Adipose tissue (tissue), 3 donors: Measurements from ENCODE around the gene SNCA. TPM values are rescaled to one million over a fixed set of nuclear protein-coding genes. Genes with fewer than 3 reads are reported as not detected.

Source experiments
- H3K27ac ChIP-seq: one replicate; pipeline ENCODE4 v1.5.1; 2013; ENCODE audit warnings: low read depth, low read length
- WGBS, 3 donors: extraction: QIAGEN DNeasy Blood & Tissue Kit; methylation state at CpG; one replicate each; pipeline ENCODE4 v1.1.7; 2013; 5-methylcytosine and 5-hydroxymethylcytosine counted together
- polyA plus RNA-seq, 3 donors: library from polyadenylated mRNA; stranded (reverse); fragments of 200-250 nt; gene quantifications; one replicate each; pipeline ENCODE4 v1.2.3, GENCODE V29; 2013
- donor health status: healthy with polysubstance abuse.
- donor health status: Bipolar disorder and iron deficiency.
- donor health status: healthy.

SNCA gene
- polyA plus RNA-seq, 3 donors, result 0.95 to 7.8 (median 5.1) TPM

- H3K27ac ChIP-seq, result no peak overlapping the region
These were observed 13.5 kb downstream of the SNCA start for GRCh38 chr4:89823416-89823815.

- 42 to 92% (median 76%) methylated on average over 1 of the region's 1 CpG for WGBS, 3 donors
- no peak overlapping the region for H3K27ac ChIP-seq
These were observed 15.3 kb downstream of the SNCA start for GRCh38 chr4:89821612-89822011.

GRCh38 chr4:89820010-89820409, 17.0 kb downstream of the SNCA start:
- WGBS, 3 donors, result 68 to 88% (median 84%) methylated on average over 3 of the region's 3 CpGs
- H3K27ac ChIP-seq, result no peak overlapping the region

- no peak overlapping the region for H3K27ac ChIP-seq
- WGBS, 3 donors, result 87 to 94% (median 92%) methylated on average over 3 of the region's 3 CpGs
These were observed 22.6 kb downstream of the SNCA start for GRCh38 chr4:89814362-89814761.

- 66 to 79% (median 76%) methylated on average over 2 of the region's 2 CpGs for WGBS, 3 donors
- H3K27ac ChIP-seq, result no peak overlapping the region
These were observed 23.8 kb downstream of the SNCA start for GRCh38 chr4:89813197-89813596.

GRCh38 chr4:89807441-89808140, 29.4 kb downstream of the SNCA start:
- WGBS, 3 donors, result 72 to 82% (median 80%) methylated on average over 6 of the region's 6 CpGs
- no peak overlapping the region for H3K27ac ChIP-seq

GRCh38 chr4:89805297-89805696, 31.7 kb downstream of the SNCA start:
- no peak overlapping the region for H3K27ac ChIP-seq
- 32 to 89% (median 86%) methylated on average over 2 of the region's 2 CpGs for WGBS, 3 donors

GRCh38 chr4:89803915-89804314, 33.0 kb downstream of the SNCA start:
- H3K27ac ChIP-seq, result no peak overlapping the region
- WGBS, 3 donors, result 64 to 89% (median 83%) methylated on average over 4 of the region's 4 CpGs

GRCh38 chr4:89803036-89803435, 33.9 kb downstream of the SNCA start:
- WGBS, 3 donors, result 91 to 97% (median 93%) methylated on average over 1 of the region's 1 CpG
- H3K27ac ChIP-seq, result no peak overlapping the region

- no peak overlapping the region for H3K27ac ChIP-seq
- 53 to 70% (median 62%) methylated on average over 3 of the region's 3 CpGs for WGBS, 3 donors
These were observed 36.3 kb downstream of the SNCA start for GRCh38 chr4:89800527-89801103.

GRCh38 chr4:89800012-89800516, 36.9 kb downstream of the SNCA start:
- 75 to 92% (median 83%) methylated on average over 3 of the region's 3 CpGs for WGBS, 3 donors
- no peak overlapping the region for H3K27ac ChIP-seq

- no peak overlapping the region for H3K27ac ChIP-seq
These were observed 37.9 kb downstream of the SNCA start for GRCh38 chr4:89799071-89799470.

- no peak overlapping the region for H3K27ac ChIP-seq
These were observed 39.8 kb downstream of the SNCA start for GRCh38 chr4:89797117-89797516.

GRCh38 chr4:89788206-89789072, 48.5 kb downstream of the SNCA start:
- 63 to 69% (median 65%) methylated on average over 2 of the region's 2 CpGs for WGBS, 3 donors
- H3K27ac ChIP-seq, result no peak overlapping the region

- WGBS, 3 donors, result 87 to 91% (median 90%) methylated on average over 2 of the region's 2 CpGs
These were observed 52.2 kb downstream of the SNCA start for GRCh38 chr4:89784686-89785231.

GRCh38 chr4:89781321-89781720, 55.6 kb downstream of the SNCA start:
- H3K27ac ChIP-seq, result no peak overlapping the region
- 62 to 86% (median 79%) methylated on average over 2 of the region's 2 CpGs for WGBS, 3 donors

More at GRCh38 chr4:89784686-89785231, 52.2 kb downstream of the SNCA start:
- H3K27ac ChIP-seq, result no peak overlapping the region

- H3K27ac ChIP-seq, result no peak overlapping the region
- 76 to 81% (median 80%) methylated on average over 2 of the region's 2 CpGs for WGBS, 3 donors
These were observed 63.2 kb downstream of the SNCA start for GRCh38 chr4:89773805-89774204.

GRCh38 chr4:89769856-89770255, 67.1 kb downstream of the SNCA start:
- WGBS, 3 donors, result 82 to 97% (median 96%) methylated on average over 3 of the region's 3 CpGs
- H3K27ac ChIP-seq, result no peak overlapping the region

- H3K27ac ChIP-seq, result no peak overlapping the region
These were observed 69.0 kb downstream of the SNCA start for GRCh38 chr4:89767924-89768323.
